Karpas-422 (cell line): Measurements from ENCODE around the gene GH1. TPM values are rescaled to one million over a fixed set of nuclear protein-coding genes. Genes with fewer than 3 reads are reported as not detected.

Experiments
- DNase-seq: peaks from one replicate; pipeline ENCODE4 v3.0.0-alpha.2; 2015
- H2AFZ ChIP-seq: fragments of 200-600 bp; sonication (generic); 2 replicates; pipeline ENCODE4 v1.6.1; 2014; ENCODE audit warnings: antibody characterized with exemption, low read length, mixed read lengths
- H3K27ac ChIP-seq: fragments of 200-600 bp; sonication (generic); 2 replicates; pipeline ENCODE4 v1.5.1; 2014; ENCODE audit warnings: mild to moderate bottlenecking, low read length, moderate library complexity
- H3K27me3 ChIP-seq: fragments of 200-600 bp; sonication (generic); 2 replicates; pipeline ENCODE4 v1.6.1; 2014; ENCODE audit warnings: low read length, mixed read lengths
- H3K36me3 ChIP-seq: fragments of 200-600 bp; sonication (generic); 2 replicates; pipeline ENCODE4 v1.6.1; 2014; ENCODE audit warnings: low read length, mixed read lengths; ENCODE audit not compliant: insufficient read depth
- H3K4me1 ChIP-seq: fragments of 200-600 bp; sonication (generic); 2 replicates; pipeline ENCODE4 v1.6.1; 2014; ENCODE audit warnings: mild to moderate bottlenecking, low read length, mixed read lengths
- H3K4me2 ChIP-seq: fragments of 200-600 bp; sonication (generic); 2 replicates; pipeline ENCODE4 v1.6.1; 2014; ENCODE audit warnings: low read length, low read depth, mild to moderate bottlenecking; ENCODE audit not compliant: poor library complexity, severe bottlenecking
- H3K4me3 ChIP-seq: fragments of 200-600 bp; sonication (generic); 2 replicates; pipeline ENCODE4 v1.5.1; 2014; ENCODE audit warnings: mild to moderate bottlenecking, antibody characterized with exemption, low read length, mixed read lengths
- H3K79me2 ChIP-seq: fragments of 200-600 bp; sonication (generic); 2 replicates; pipeline ENCODE4 v1.6.1; 2014; ENCODE audit warnings: mild to moderate bottlenecking, low read length, mixed read lengths
- H3K9ac ChIP-seq: fragments of 200-600 bp; sonication (generic); 2 replicates; pipeline ENCODE4 v1.6.0; 2014; ENCODE audit warnings: low read length
- H3K9me2 ChIP-seq: fragments of 200-600 bp; sonication (generic), shearing (Covaris generic); replicated peaks from 2 replicates; pipeline ENCODE4 v1.6.0; 2014; ENCODE audit warnings: mild to moderate bottlenecking, low read length, moderate library complexity; ENCODE audit not compliant: insufficient read depth
- H3K9me3 ChIP-seq: fragments of 300-700, 200-600 bp; sonication (generic); 2 replicates; pipeline ENCODE4 v1.6.1; 2014; ENCODE audit warnings: low read length, mixed read lengths
- H4K20me1 ChIP-seq: fragments of 200-600 bp; sonication (generic); 2 replicates; pipeline ENCODE4 v1.6.1; 2014; ENCODE audit warnings: mild to moderate bottlenecking, antibody characterized with exemption, low read length, low read depth; ENCODE audit not compliant: insufficient read depth
- total RNA-seq: library from RNA; depleted of rRNA; stranded (reverse); fragments of >200 nt; shearing (Covaris generic); gene quantifications from 2 replicates; pipeline ENCODE4 v1.2.3, GENCODE V29; 2014; ENCODE audit warnings: low replicate concordance

The GH1 gene
- total RNA-seq, 1 experiment from 2014 or later = not detected

DNA sequence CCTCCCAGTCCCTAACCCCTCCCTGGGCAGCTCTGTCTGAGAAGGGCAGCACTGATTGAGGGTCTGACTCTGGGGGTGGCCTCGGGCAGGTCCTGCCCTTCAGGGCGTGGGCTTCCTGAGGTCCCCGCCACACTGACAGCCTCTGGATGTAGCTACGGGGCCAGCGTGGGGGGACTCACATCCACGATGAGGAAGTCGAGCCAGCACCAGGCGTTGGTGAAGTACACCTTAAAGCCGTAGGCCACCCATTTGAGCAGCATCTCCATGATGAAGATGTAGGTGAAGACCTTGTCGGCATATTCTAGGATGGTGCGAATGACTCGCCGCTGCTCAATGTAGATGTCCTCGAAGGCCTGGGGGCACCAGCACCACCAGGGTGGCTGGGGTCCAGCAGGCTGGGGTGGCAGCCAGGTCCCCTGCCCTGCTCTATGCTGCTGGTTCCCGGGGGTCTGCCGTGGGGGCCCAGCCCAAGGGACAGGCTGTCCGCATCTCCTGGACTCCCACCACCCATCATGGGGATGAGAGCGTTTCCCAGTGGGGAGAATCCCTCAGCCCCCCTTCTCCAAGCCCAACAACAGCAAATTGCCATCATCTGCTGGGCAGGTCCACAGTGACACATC is 29.2 kb upstream of the GH1 start:
- Histone ChIP-seq H3K4me1 (peaks cover 18% of the 10 kb centered on the region), H2AFZ (no peak overlapping the region), H3K9me3 (no peaks in the 10 kb centered on the region), H3K4me3 (no peak overlapping the region), H3K36me3 (no peaks in the 10 kb centered on the region), H3K27me3 (no peaks in the 10 kb centered on the region), H3K27ac (no peak overlapping the region), H3K9ac (no peak overlapping the region), H3K79me2 (no peaks in the 10 kb centered on the region), H3K9me2 (no peaks in the 10 kb centered on the region), H3K4me2 (no peak overlapping the region), H4K20me1 (no peaks in the 10 kb centered on the region)
- no peak for DNase-seq

DNA sequence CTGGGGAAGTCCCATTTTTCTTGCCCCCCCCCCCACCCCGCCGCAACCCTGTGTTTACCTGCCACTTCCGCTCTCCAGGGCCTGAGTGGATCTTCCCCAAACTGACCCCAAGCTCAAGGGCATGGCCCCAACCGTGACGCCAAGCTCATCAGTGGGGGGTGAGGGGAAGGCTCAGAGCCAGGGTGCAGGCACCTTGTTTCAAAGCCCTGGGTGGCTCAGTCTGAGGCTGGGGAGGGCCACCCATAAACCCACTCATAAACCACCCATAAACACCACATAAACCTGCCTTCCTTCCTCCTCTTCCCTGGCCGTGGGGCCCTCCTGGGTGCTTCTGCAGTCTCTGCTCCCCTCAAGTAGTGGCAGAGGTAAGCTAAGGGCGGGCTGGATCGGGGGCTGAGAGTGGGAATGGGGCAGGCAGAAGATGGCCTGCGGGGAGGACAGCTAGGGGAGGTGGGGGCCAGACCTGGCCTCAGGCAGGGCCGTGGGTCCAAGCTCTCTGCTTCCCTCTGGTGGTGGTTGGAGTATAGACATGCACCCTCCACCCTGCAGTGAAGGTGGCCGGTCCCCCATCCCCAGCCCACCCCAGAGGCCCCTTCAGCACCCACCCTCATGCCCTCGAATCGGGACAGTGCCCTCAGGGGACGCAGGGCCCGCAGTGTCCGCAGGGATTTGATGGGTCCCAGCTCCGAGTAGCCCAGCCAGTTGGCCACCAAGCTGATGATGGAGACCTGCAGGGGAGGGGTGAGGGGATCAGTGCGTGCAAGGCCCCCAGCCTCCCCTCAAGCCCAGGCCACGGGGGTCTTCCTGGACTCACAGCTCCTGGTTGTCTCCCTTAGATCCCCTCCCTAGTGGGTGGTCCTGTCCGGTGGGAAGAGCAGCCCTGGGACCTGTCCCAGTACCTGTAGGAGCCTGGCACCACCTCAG is 28.1 kb upstream of the GH1 start:
- peak; percentile 93 for DNase-seq
- Histone ChIP-seq H3K9me2 (no peaks in the 10 kb centered on the region), H3K27me3 (no peaks in the 10 kb centered on the region), H3K4me3 (peak overlapping the region; percentile 59), H2AFZ (peak overlapping the region; percentile 97), H3K36me3 (no peaks in the 10 kb centered on the region), H3K9ac (peak overlapping the region; percentile 70), H3K9me3 (no peaks in the 10 kb centered on the region), H3K79me2 (no peaks in the 10 kb centered on the region), H4K20me1 (no peaks in the 10 kb centered on the region), H3K27ac (peak overlapping the region; percentile 82), H3K4me1 (peaks cover 15% of the 10 kb centered on the region), H3K4me2 (peak overlapping the region; percentile 74)

GRCh38 chr17:63945784-63946439 is 27.3 kb upstream of the GH1 start:
- DNase-seq = peak; percentile 56
- no peak overlapping the region; the same call in 1 of the 2 replicates for H2AFZ ChIP-seq
- H3K9ac ChIP-seq = peak overlapping the region; percentile 70
- peak overlapping the region; percentile 82; the same call in 1 of the 2 replicates for H3K27ac ChIP-seq
- no peaks in the 10 kb centered on the region for H3K79me2 ChIP-seq
- H3K9me2 ChIP-seq = no peaks in the 10 kb centered on the region
- no peaks in the 10 kb centered on the region for H3K36me3 ChIP-seq
- H4K20me1 ChIP-seq = no peaks in the 10 kb centered on the region
- H3K9me3 ChIP-seq = no peaks in the 10 kb centered on the region
- peak overlapping the region; percentile 59; the same call in 1 of the 2 replicates for H3K4me3 ChIP-seq
- no peaks in the 10 kb centered on the region for H3K27me3 ChIP-seq
- peaks cover 15% of the 10 kb centered on the region for H3K4me1 ChIP-seq
- H3K4me2 ChIP-seq = peak overlapping the region; percentile 74

GRCh38 chr17:63944736-63945499 is 26.3 kb upstream of the GH1 start:
- H3K4me1 ChIP-seq = peaks cover 15% of the 10 kb centered on the region
- H3K9me3 ChIP-seq = no peaks in the 10 kb centered on the region
- no peak overlapping the region for H3K9ac ChIP-seq

DNA sequence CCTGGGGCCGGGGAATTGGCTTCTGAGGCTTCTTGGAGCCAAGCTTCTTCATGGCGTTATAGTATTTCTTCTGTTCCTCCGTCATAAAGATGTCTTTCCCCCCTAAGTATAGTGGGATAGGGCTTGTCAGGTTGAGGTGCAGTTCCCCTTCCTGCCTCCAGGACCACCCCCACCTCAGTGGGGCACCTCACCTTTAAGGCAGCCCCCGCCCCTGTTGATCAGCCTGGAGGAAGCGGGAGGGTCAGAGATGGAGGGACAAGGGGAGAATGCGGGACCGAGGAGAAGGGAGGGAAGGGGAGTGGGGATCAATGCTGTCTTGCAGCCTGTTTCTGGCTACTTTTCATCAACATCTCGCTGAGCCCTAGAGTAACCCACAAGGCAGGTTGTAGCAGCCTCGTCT is 25.1 kb upstream of the GH1 start:
- peaks cover 15% of the 10 kb centered on the region for H3K4me1 ChIP-seq

More at GRCh38 chr17:63944736-63945499, 26.3 kb upstream of the GH1 start:
- no peak for DNase-seq
- no peaks in the 10 kb centered on the region for H3K36me3 ChIP-seq
- no peak overlapping the region for H3K27ac ChIP-seq
- H3K4me3 ChIP-seq = no peak overlapping the region
- no peaks in the 10 kb centered on the region for H3K79me2 ChIP-seq
- H2AFZ ChIP-seq = no peak overlapping the region
- H3K27me3 ChIP-seq = no peaks in the 10 kb centered on the region
- H3K9me2 ChIP-seq = no peaks in the 10 kb centered on the region
- no peaks in the 10 kb centered on the region for H4K20me1 ChIP-seq
- H3K4me2 ChIP-seq = no peak overlapping the region

DNA sequence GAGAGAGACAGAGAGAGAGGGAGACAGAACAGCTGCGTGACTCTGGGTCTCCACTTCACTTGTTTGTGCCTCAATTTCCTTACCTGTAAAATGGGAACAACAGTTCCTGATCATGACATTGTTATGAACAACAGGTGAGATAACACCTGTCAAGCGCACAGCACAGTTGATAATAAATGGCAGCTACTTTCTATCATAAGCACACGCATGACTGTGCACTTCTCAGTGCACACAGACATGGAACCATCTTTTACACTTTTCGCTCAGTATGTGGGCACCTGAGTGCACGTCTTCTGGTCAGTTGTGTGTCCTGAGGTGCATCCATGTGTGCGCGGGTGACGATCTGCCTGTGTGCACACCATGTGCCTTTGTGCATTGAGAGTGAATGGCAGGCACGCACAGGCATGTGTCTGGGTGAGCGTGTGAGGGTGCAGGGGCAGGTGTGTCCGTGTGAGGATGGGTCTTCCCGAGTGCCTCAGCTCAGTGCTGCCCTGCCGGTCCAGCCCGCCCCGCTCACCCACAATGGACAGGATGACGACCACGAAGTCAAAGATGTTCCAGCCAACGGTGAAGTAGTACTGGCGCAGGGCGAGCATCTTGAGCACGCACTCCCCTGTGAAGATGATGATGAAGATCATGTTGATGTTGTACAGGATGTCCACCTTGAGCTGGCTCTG is 23.8 kb upstream of the GH1 start:
- H3K4me3 ChIP-seq = no peak overlapping the region
- no peaks in the 10 kb centered on the region for H3K79me2 ChIP-seq
- H3K4me1 ChIP-seq = peaks cover 17% of the 10 kb centered on the region
- DNase-seq = no peak
- no peaks in the 10 kb centered on the region for H3K36me3 ChIP-seq
- H3K9me3 ChIP-seq = no peaks in the 10 kb centered on the region
- H4K20me1 ChIP-seq = no peaks in the 10 kb centered on the region
- H3K4me2 ChIP-seq = no peak overlapping the region
- no peaks in the 10 kb centered on the region for H3K9me2 ChIP-seq
- no peak overlapping the region for H3K9ac ChIP-seq
- H3K27me3 ChIP-seq = no peaks in the 10 kb centered on the region
- H2AFZ ChIP-seq = no peak overlapping the region
- H3K27ac ChIP-seq = no peak overlapping the region

More for the DNA sequence above, 25.1 kb upstream of the GH1 start:
- Histone ChIP-seq H3K27ac (no peak overlapping the region), H3K36me3 (no peaks in the 10 kb centered on the region), H3K9me2 (no peaks in the 10 kb centered on the region), H3K9ac (no peak overlapping the region), H4K20me1 (no peaks in the 10 kb centered on the region), H3K4me3 (no peak overlapping the region), H3K9me3 (no peaks in the 10 kb centered on the region), H3K27me3 (no peaks in the 10 kb centered on the region), H3K79me2 (no peaks in the 10 kb centered on the region), H2AFZ (no peak overlapping the region), H3K4me2 (no peak overlapping the region)
- DNase-seq = no peak

DNA sequence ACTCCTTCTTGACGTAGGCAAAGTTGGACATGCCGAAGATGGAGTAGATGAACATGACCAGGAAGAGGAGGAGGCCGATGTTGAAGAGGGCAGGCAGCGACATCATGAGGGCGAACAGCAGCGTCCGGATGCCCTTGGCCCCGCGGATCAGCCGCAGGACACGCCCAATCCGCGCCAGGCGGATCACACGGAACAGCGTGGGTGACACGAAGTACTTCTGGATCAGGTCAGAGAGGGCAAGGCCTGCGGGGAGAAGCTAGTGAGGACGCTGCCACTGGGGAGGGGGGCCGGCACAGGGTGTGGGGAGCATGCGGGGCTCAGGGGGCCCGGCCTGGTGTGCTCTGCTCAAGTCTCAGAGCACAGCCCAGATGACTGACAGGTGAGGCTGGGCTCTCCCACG is 23.1 kb upstream of the GH1 start:
- Histone ChIP-seq H4K20me1 (no peaks in the 10 kb centered on the region), H3K9ac (no peak overlapping the region), H3K4me3 (no peak overlapping the region), H3K4me1 (peaks cover 21% of the 10 kb centered on the region), H3K27ac (no peak overlapping the region), H2AFZ (no peak overlapping the region), H3K9me3 (no peaks in the 10 kb centered on the region), H3K27me3 (no peaks in the 10 kb centered on the region), H3K36me3 (no peaks in the 10 kb centered on the region), H3K79me2 (no peaks in the 10 kb centered on the region), H3K4me2 (no peak overlapping the region), H3K9me2 (no peaks in the 10 kb centered on the region)
- no peak for DNase-seq
